Muscle of back (tissue), 11 donors: ENCODE data around the gene TNNI2. TPM values are rescaled to one million over a fixed set of nuclear protein-coding genes. Genes with fewer than 3 reads are reported as not detected.
"Not testable (repeated sequence)": the region's sequence is repeated elsewhere in the genome, so short reads cannot be mapped to it uniquely, and the experiment has no call there.

Source experiments
- DNase-seq, 3 donors: peaks; one replicate each; pipeline versions ENCODE4 v3.0.0 to v3.0.0-alpha.2; 2013
- polyA plus RNA-seq, 10 donors: library from polyadenylated mRNA; unstranded; fragments of 120-200 nt; gene quantifications; one replicate each; pipeline ENCODE4 v1.2.1, GENCODE V29; 2013; ENCODE audit not compliant: insufficient read length in 10 of 10

TNNI2 gene
- polyA plus RNA-seq, 10 donors = 1,680 to 3,659 (median 2,733) TPM

- no peak for DNase-seq
These were observed 33.6 kb downstream of the TNNI2 start for GRCh38 chr11:1872267-1872985.

- peak in 1 of 3 donors; percentile 78 for DNase-seq
These were observed 34.4 kb downstream of the TNNI2 start for GRCh38 chr11:1873048-1873812.

GRCh38 chr11:1873813-1874150, 35.0 kb downstream of the TNNI2 start:
- not testable (repeated sequence) for DNase-seq

GRCh38 chr11:1874441-1875092, 35.8 kb downstream of the TNNI2 start:
- peak in 1 of 3 donors; percentile 59 for DNase-seq

GRCh38 chr11:1875093-1875850, 36.5 kb downstream of the TNNI2 start:
- peak in 1 of 3 donors; percentile 73 for DNase-seq

- DNase-seq = not testable (repeated sequence)
These were observed 37.1 kb downstream of the TNNI2 start for GRCh38 chr11:1875851-1876301.

- DNase-seq = peak; percentile 67 to 96 (median 88)
These were observed 37.7 kb downstream of the TNNI2 start for GRCh38 chr11:1876361-1877063.

- DNase-seq = peak in 2 of 3 donors; percentile 74 to 94
These were observed 38.7 kb downstream of the TNNI2 start for GRCh38 chr11:1877211-1878136.

- DNase-seq = peak in 2 of 3 donors; percentile 86 to 94
These were observed 39.6 kb downstream of the TNNI2 start for GRCh38 chr11:1878137-1879031.

GRCh38 chr11:1879342-1879940, 40.7 kb downstream of the TNNI2 start:
- DNase-seq = no peak

- DNase-seq = peak; percentile 50 to 94 (median 88)
These were observed 41.4 kb downstream of the TNNI2 start for GRCh38 chr11:1879941-1880720.

- DNase-seq = peak in 1 of 3 donors; percentile 78
These were observed 42.1 kb downstream of the TNNI2 start for GRCh38 chr11:1880746-1881441.

GRCh38 chr11:1881442-1882264, 42.9 kb downstream of the TNNI2 start:
- peak; percentile 60 to 97 (median 88) for DNase-seq

- DNase-seq = peak; percentile 85 to 97 (median 95)
These were observed 43.8 kb downstream of the TNNI2 start for GRCh38 chr11:1882265-1883238.
